Vagina (tissue), 2 donors: ENCODE results near the gene OR4K1. TPM values are rescaled to one million over a fixed set of nuclear protein-coding genes. Genes with fewer than 3 reads are reported as not detected.

Experiments
- DNase-seq, 2 donors: peaks; one replicate each; pipeline ENCODE4 v3.0.0-alpha.2; 2017; ENCODE audit errors: extremely low spot score in 2 of 2
- H3K27ac ChIP-seq: fragments of 200-600 bp; sonication (generic); one replicate; pipeline ENCODE4 v1.5.1; 2019
- H3K27me3 ChIP-seq: fragments of 200-600 bp; sonication (generic); one replicate; pipeline ENCODE4 v1.5.1; 2019
- H3K36me3 ChIP-seq, 2 donors: fragments of 200-600 bp; sonication (generic); one replicate each; pipeline ENCODE4 v1.5.1; 2017 to 2019
- H3K4me1 ChIP-seq: fragments of 200-600 bp; sonication (generic); one replicate; pipeline ENCODE4 v1.5.1; 2019
- H3K4me3 ChIP-seq, 2 donors: fragments of 200-600 bp; sonication (generic); 1 replicate in 1 of 2; 2 replicates in 1 of 2; pipeline ENCODE4 v1.5.1; 2016 to 2019
- H3K9me3 ChIP-seq: fragments of 200-600 bp; sonication (generic); one replicate; pipeline ENCODE4 v1.5.1; 2019
- POLR2A ChIP-seq, 2 donors: fragments of 450-650 bp; IDR thresholded peaks; one replicate each; pipeline ENCODE4 v1.6.1; 2017; ENCODE audit warnings: antibody characterized with exemption in 2 of 2, mild to moderate bottlenecking in 2 of 2, moderate library complexity in 2 of 2
- POLR2AphosphoS5 ChIP-seq, 2 donors: sonication (generic); formaldehyde crosslinking; IDR thresholded peaks; one replicate each; pipeline ENCODE4 v1.9.0; 2017; ENCODE audit warnings: antibody characterized with exemption in 2 of 2, mild to moderate bottlenecking in 2 of 2, low read depth in 1 of 2; ENCODE audit not compliant: insufficient read depth in 1 of 2
- intact Hi-C: fragments of 100-400 bp; cut with DNase I; formaldehyde crosslinking; loops from one replicate; pipeline ENCODE4 v1.15.1; 2023
- total RNA-seq: library from RNA; depleted of rRNA; stranded (reverse); fragments of >200 nt; gene quantifications from one replicate; pipeline ENCODE4 v1.2.3, GENCODE V29; 2016
- TF ChIP-seq, protein P1 (sequence below), 3 experiments: fragments of 450-650 bp in 2 of 3; fragments of 200-600 bp in 1 of 3; sonication (generic) in 1 of 3; IDR thresholded peaks; one replicate each; pipeline ENCODE4 v1.5.1; 2017 to 2019; ENCODE audit warnings: antibody characterized with exemption in 3 of 3, mild to moderate bottlenecking in 2 of 3, moderate library complexity in 2 of 3

OR4K1 gene, protein sequence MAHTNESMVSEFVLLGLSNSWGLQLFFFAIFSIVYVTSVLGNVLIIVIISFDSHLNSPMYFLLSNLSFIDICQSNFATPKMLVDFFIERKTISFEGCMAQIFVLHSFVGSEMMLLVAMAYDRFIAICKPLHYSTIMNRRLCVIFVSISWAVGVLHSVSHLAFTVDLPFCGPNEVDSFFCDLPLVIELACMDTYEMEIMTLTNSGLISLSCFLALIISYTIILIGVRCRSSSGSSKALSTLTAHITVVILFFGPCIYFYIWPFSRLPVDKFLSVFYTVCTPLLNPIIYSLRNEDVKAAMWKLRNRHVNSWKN
- not detected for total RNA-seq

DNA sequence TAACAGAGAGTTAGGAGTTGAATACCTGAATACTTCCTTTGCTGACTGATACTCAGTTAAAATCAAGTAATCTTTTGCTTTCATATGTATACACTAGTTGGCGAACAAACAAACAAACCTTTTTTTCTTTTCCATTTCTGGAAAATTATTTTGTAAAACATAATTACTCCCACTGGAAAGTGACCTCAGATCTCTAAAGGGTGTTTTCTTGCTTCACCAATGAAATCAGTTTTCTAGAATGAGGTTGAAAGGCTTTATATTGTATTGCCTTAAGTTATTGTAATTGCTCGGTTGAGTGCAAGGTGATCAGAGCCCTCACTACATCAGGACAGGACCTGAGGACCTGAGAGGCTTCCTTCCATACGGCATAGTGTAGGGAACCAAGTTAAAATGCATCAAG is at the start of gene OR4K1:
Gene OR4K1, plus strand, starts transcription at position 301 of the 400 bp plus-strand sequence. CDS start 4,750 bp downstream, outside the sequence.
- no peak within 1 kb of the TSS for H3K27ac ChIP-seq
- no peaks in the 10 kb centered on the region for H3K9me3 ChIP-seq
- no peak for DNase-seq
- intact Hi-C loops = no loop called here
- TF ChIP-seq POLR2A (IDR thresholded peaks at IDR 0.05) (no peak), POLR2AphosphoS5 (IDR thresholded peaks at IDR 0.05; ENCODE audit: insufficient read depth in 1 of 2, low read depth in 1 of 2) (no peak)
- TF ChIP-seq, protein P1, sequence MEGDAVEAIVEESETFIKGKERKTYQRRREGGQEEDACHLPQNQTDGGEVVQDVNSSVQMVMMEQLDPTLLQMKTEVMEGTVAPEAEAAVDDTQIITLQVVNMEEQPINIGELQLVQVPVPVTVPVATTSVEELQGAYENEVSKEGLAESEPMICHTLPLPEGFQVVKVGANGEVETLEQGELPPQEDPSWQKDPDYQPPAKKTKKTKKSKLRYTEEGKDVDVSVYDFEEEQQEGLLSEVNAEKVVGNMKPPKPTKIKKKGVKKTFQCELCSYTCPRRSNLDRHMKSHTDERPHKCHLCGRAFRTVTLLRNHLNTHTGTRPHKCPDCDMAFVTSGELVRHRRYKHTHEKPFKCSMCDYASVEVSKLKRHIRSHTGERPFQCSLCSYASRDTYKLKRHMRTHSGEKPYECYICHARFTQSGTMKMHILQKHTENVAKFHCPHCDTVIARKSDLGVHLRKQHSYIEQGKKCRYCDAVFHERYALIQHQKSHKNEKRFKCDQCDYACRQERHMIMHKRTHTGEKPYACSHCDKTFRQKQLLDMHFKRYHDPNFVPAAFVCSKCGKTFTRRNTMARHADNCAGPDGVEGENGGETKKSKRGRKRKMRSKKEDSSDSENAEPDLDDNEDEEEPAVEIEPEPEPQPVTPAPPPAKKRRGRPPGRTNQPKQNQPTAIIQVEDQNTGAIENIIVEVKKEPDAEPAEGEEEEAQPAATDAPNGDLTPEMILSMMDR (IDR thresholded peaks at IDR 0.05) = no peak
- no peaks in the 10 kb centered on the region for H3K36me3 ChIP-seq
- no peaks in the 10 kb centered on the region for H3K27me3 ChIP-seq
- no peaks in the 10 kb centered on the region for H3K4me1 ChIP-seq
- no peak within 1 kb of the TSS for H3K4me3 ChIP-seq

DNA sequence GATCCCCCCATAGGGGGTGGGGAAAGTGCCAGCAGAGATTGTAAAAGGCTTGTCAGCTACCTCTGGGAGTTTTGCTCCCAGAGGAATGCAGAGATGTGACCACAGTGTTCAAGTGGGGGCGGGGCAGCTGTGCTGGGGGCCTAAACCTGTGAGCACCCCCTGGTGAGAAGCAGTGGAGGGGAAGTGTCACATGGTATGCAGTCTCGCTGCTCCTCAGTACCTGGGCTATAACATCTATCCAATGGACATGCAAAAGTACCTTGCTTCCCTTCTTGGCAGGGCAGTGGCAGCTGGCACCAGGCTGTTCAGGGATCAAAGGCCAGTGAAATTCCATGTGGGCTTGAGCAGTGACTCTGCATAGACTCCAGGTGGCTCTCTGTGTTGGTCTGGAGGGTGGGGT is 35.4 kb upstream of the OR4K1 start:
- intact Hi-C loops = no loop called here
- Histone ChIP-seq H3K36me3 (no peaks in the 10 kb centered on the region), H3K4me3 (no peak overlapping the region), H3K27me3 (no peaks in the 10 kb centered on the region), H3K4me1 (no peaks in the 10 kb centered on the region), H3K9me3 (peaks cover 11% of the 10 kb centered on the region), H3K27ac (no peak overlapping the region)
- TF ChIP-seq POLR2AphosphoS5 (IDR thresholded peaks at IDR 0.05; ENCODE audit: insufficient read depth in 1 of 2, low read depth in 1 of 2) = no peak
- no peak for TF ChIP-seq POLR2A (IDR thresholded peaks at IDR 0.05)
- TF ChIP-seq, protein P1 (IDR thresholded peaks at IDR 0.05) = no peak
- DNase-seq = no peak

DNA sequence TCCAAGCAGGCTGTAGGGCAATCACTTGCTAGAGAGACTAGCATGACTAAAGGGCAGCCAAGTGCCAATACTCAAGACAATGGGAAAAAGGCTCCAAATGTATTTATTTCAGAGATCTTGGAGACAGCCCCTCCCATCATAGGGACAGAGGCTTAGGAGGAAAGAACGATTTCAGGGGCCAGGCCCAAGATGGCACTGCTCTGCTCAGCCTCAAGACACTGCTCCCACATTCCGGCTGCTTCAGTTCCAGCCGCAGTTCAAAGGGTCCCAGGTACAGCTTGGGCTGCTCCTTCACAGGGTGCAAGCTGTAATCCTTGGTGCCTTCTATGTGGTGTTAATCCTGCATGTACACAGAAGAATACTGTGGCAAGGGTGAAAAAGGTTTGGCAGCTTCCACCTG is 29.7 kb upstream of the OR4K1 start:
- DNase-seq = no peak
- peaks cover 2% of the 10 kb centered on the region for H3K9me3 ChIP-seq
- H3K27ac ChIP-seq = no peak overlapping the region
- H3K4me3 ChIP-seq = no peak overlapping the region
- intact Hi-C loops = no loop called here
- H3K4me1 ChIP-seq = no peaks in the 10 kb centered on the region
- H3K36me3 ChIP-seq = no peaks in the 10 kb centered on the region
- TF ChIP-seq, protein P1 (IDR thresholded peaks at IDR 0.05) = no peak
- TF ChIP-seq POLR2AphosphoS5 (IDR thresholded peaks at IDR 0.05; ENCODE audit: insufficient read depth in 1 of 2, low read depth in 1 of 2) (no peak), POLR2A (IDR thresholded peaks at IDR 0.05) (no peak)
- H3K27me3 ChIP-seq = no peaks in the 10 kb centered on the region

DNA sequence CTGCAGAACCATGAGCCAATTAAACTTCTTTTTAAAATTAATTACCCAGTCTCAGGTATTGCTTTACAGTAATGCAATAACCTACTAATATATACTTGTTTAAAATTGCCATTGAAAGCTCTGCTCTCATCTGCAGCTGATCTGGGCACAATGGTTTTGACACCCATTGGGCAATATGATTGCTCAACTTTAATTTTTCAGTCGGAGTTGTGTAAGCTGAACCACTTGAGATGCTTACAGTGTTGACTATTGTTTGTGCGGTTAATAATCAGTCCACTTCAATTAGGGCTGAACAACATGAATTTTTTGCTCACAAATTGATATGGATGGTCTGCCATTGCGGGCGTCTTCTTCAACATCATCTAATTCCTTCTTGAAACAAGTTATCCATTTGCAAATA is 28.3 kb upstream of the OR4K1 start:
- intact Hi-C loops = no loop called here
- Histone ChIP-seq H3K4me3 (no peak overlapping the region), H3K27me3 (no peaks in the 10 kb centered on the region), H3K36me3 (no peaks in the 10 kb centered on the region), H3K9me3 (no peaks in the 10 kb centered on the region), H3K27ac (no peak overlapping the region), H3K4me1 (no peaks in the 10 kb centered on the region)
- TF ChIP-seq POLR2A (IDR thresholded peaks at IDR 0.05) (no peak), POLR2AphosphoS5 (IDR thresholded peaks at IDR 0.05; ENCODE audit: insufficient read depth in 1 of 2, low read depth in 1 of 2) (no peak)
- TF ChIP-seq, protein P1 (IDR thresholded peaks at IDR 0.05) = no peak
- no peak for DNase-seq

DNA sequence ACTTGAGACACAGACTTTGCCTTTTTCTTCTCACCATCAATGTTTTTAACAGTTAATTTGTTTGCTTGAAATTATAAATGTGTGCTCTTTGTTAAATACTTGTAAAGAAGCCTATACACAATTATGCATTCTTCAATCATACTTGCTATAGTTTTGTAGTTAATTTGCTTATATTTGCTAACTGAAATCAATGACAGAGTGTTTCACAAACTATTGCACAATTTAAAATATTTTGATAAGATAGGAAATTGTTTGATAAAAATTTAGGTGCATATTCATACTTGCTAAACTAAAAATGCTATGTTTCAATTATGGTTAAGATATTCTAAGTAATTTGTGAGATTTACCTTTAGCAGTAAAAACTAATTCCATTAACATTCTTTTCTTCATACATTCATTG is 24.1 kb upstream of the OR4K1 start:
- TF ChIP-seq POLR2A (IDR thresholded peaks at IDR 0.05) = no peak
- TF ChIP-seq, protein P1 (IDR thresholded peaks at IDR 0.05) = no peak
- TF ChIP-seq POLR2AphosphoS5 (IDR thresholded peaks at IDR 0.05; ENCODE audit: insufficient read depth in 1 of 2, low read depth in 1 of 2) = no peak
- H3K36me3 ChIP-seq = no peaks in the 10 kb centered on the region
- intact Hi-C loops = no loop called here
- H3K4me3 ChIP-seq = no peak overlapping the region
- no peak for DNase-seq
- no peaks in the 10 kb centered on the region for H3K27me3 ChIP-seq
- H3K4me1 ChIP-seq = no peaks in the 10 kb centered on the region
- H3K27ac ChIP-seq = no peak overlapping the region
- no peaks in the 10 kb centered on the region for H3K9me3 ChIP-seq
